ENCODE results near the gene LOXL1.
"Not testable (repeated sequence)": the region's sequence is repeated elsewhere in the genome, so short reads cannot be mapped to it uniquely, and the experiment has no call there.

Gene LOXL1

DNA sequence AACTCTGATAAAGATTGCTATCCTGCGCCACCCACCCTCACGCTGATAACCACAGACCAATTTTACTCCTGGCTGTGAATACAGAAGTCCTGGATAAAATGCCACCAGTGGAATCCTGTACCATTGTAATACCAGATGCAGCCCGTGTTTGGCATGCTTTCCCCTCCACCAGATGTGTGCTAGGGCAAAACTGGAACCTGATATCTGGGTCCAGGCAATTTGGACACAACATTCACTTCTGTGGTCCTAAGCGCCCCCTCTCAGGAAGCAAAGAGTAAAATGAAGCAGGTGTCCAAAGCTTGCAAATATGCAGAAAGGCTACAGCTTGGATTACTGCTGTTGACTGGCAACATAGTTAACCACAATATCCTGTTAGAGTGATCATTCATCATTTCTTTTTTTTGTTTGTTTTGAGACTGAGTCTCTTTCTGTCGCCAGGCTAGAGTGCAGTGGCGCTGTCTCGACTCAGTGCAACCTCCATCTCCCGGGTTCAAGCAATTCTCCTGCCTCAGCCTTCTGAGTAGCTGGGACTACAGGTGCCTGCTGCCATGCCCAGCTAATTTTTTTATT is 32.8 kb downstream of the LOXL1 start:
- CTCF ChIA-PET = interaction anchor here (0.6 to 1.0 kb wide), 2 partner anchors 8 to 50 kb away, joined by 3 read pairs; no protein-coding TSS in a partner anchor
- no peak for DNase-seq (ENCODE audit: low spot score)
- TF ChIP-seq CTCF (conservative IDR thresholded peaks at IDR 0.05; ENCODE audit: low read depth) = no peak
- POLR2A ChIA-PET (ENCODE audit: low non-redundant PET) = no interaction called here
- H3K27ac ChIP-seq = peak overlapping the region; percentile 20

GRCh38 chr15:73959801-73960200 is 33.5 kb downstream of the LOXL1 start:
- ChIA-PET POLR2A (ENCODE audit: low non-redundant PET) (no interaction called here), CTCF (interaction anchor here (0.6 to 1.0 kb wide), 2 partner anchors 8 to 50 kb away, joined by 3 read pairs; no protein-coding TSS in a partner anchor)
- TF ChIP-seq CTCF (conservative IDR thresholded peaks at IDR 0.05; ENCODE audit: low read depth) = no peak
- no peak for DNase-seq (ENCODE audit: low spot score)
- peak overlapping the region; percentile 20; the same call in 1 of the 2 replicates for H3K27ac ChIP-seq

- DNase-seq (ENCODE audit: low spot score); POLR2A ChIA-PET (ENCODE audit: low non-redundant PET); H3K27ac ChIP-seq: not testable (repeated sequence)
- CTCF ChIA-PET = interaction anchor here (0.6 kb wide), 1 partner anchor 134 kb away, joined by 5 read pairs; no protein-coding TSS in a partner anchor
Measured at GRCh38 chr15:73960472-73961070, 34.3 kb downstream of the LOXL1 start.

- no peak for TF ChIP-seq CTCF (conservative IDR thresholded peaks at IDR 0.05; ENCODE audit: low read depth)
- POLR2A ChIA-PET (ENCODE audit: low non-redundant PET) = no interaction called here
- CTCF ChIA-PET = no interaction called here
- DNase-seq (ENCODE audit: low spot score) = no peak
- H3K27ac ChIP-seq = no peak overlapping the region
Measured at GRCh38 chr15:73962433-73962832, 36.2 kb downstream of the LOXL1 start.

GRCh38 chr15:73964736-73965093 is 38.5 kb downstream of the LOXL1 start:
- H3K27ac ChIP-seq = no peak overlapping the region
- ChIA-PET POLR2A (ENCODE audit: low non-redundant PET) (no interaction called here), CTCF (interaction anchor here (0.5 to 1.3 kb wide), 10 partner anchors 9 to 829 kb away, joined by 3 to 5 read pairs (median 3); no protein-coding TSS in a partner anchor)
- TF ChIP-seq CTCF (conservative IDR thresholded peaks at IDR 0.05; ENCODE audit: low read depth) = peak; percentile 96
- peak; percentile 86 for DNase-seq (ENCODE audit: low spot score)

- TF ChIP-seq CTCF (conservative IDR thresholded peaks at IDR 0.05; ENCODE audit: low read depth) = peak; percentile 68
- ChIA-PET POLR2A (ENCODE audit: low non-redundant PET) (no interaction called here), CTCF (interaction anchor here (0.5 to 1.3 kb wide), 5 partner anchors 13 to 280 kb away, joined by 3 to 5 read pairs (median 3); no protein-coding TSS in a partner anchor)
- H3K27ac ChIP-seq = no peak overlapping the region
- DNase-seq (ENCODE audit: low spot score) = no peak
Measured at GRCh38 chr15:73965094-73965757, 39.0 kb downstream of the LOXL1 start.

DNA sequence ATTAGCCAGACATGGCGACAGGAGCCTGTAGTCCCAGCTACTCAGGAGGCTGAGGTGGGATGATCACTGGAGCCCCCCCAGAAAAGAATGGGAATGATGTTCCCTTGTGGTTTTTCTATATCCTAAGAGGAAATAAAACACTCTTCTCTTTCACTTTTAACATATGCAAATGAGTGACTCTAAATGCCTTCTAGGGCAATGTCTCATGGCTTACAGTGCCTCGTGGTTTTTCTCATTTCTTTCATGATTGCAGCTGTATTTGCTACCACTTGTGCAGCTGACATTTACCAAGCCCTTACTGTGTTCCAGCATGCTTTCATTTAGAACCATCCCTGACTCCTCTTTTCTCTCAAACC is 39.5 kb downstream of the LOXL1 start:
- CTCF ChIA-PET = interaction anchor here (0.6 to 1.3 kb wide), 3 partner anchors 14 to 273 kb away, joined by 3 to 4 read pairs (median 3); no protein-coding TSS in a partner anchor
- no peak for TF ChIP-seq CTCF (conservative IDR thresholded peaks at IDR 0.05; ENCODE audit: low read depth)
- POLR2A ChIA-PET (ENCODE audit: low non-redundant PET) = no interaction called here
- DNase-seq (ENCODE audit: low spot score) = no peak
- no peak overlapping the region for H3K27ac ChIP-seq
